Right ventricle myocardium superior (tissue), 1 donor: Measurements from ENCODE around the gene COL20A1. TPM values are rescaled to one million over a fixed set of nuclear protein-coding genes. Genes with fewer than 3 reads are reported as not detected.

ENCODE experiments used
- ATAC-seq: fragments of 200-7000 bp; cut with Tn5 transposase; one replicate; pipeline ENCODE4 v1.9.1; 2020; ENCODE audit warnings: mild to moderate bottlenecking; ENCODE audit not compliant: poor library complexity
- DNase-seq: peaks from one replicate; pipeline ENCODE4 v3.0.0-alpha.2; 2020
- intact Hi-C: fragments of 100-400 bp; cut with DNase I; formaldehyde crosslinking; loops from one replicate; pipeline ENCODE4 v1.11.2; 2022
- total RNA-seq: library from RNA; stranded (reverse); fragmentation: NEBNext Ultra II Directional; extraction: Animal tissue kit (Norgen Biotek cat#: 25700); gene quantifications from one replicate; pipeline ENCODE4 v1.2.1, GENCODE V29; 2021
- donor health status: DM: no; HTN: yes; CAD: no; lungs with severe emphysema.

COL20A1 gene
- total RNA-seq, 1 donor from 2014 or later: not detected

DNA sequence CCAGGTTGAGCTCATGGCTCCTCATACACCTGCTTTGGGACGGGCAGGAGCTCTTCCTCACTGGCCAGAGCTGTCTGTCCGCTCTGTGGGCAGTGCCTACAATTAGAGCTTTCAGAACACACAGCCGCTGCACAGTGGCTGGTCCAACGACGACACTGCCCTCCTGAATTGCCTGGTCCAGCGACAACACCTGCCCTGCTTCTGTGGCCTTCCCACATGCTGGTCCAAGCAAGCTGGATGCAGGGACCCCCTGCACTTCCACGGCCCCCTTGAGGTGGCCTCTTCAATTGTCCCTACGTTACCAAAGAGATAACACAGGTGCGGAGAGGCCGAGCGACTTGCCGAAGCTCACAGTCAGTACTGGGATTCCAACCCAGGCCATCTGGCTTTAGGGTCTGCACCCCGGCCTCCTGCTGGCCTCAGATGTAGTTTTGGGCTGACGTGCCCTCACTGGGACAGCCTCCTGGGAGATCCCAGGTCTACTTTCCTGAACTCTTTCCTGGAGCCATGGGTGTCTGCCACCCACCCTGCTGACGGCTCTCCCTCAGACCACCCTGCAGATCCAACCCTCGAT is 69.5 kb downstream of the COL20A1 start:
- ATAC-seq (no peak), DNase-seq (peak; percentile 34)
- intact Hi-C loops: no loop called here

DNA sequence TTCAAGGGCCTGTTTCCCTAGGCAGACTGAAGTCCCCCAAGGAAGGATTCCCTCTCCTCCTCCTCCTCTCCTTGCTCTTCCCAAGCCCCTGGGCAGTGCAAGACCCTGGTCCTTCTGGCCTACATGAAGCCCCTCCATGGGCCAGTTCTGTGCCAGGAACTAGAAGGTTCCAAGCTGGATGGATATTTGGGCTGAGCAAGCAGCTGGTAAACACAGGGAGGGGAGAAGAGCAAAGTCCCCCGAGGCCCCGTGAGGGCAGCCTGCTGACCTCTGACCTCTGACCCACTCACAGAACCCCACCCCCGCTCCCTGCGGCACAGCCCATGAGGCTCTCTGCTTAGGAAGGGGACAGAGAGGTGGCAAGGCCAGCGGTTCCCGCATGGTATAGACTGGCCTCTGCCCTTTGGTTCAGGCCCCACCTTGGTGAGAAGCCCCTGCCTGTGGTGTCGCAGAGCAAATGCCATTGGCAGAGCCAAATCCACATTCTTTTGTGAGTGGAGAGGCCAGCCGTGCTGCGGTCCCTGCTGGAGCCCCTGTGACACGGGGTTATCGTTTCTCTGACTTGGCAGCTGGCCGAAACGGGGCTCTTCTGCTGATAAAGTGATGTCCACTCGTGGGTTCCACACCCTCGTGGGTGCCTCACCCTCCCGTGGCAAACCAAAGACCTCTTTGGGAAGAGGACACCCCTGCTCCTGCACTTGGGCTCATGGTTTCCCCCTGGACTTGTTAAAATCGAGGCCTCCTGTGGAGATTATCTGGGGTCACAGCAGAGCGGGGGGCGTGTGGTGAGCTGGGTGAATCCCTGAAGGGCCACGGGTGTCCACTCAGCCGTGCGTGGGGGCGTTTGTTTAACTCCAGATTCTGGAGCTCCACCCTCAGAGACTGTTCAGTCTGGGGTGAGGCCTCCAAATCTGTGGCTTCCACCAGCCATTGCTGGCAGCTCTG is 70.3 kb downstream of the COL20A1 start:
- no peak for ATAC-seq
- no peak for DNase-seq
- intact Hi-C loops: no loop called here

DNA sequence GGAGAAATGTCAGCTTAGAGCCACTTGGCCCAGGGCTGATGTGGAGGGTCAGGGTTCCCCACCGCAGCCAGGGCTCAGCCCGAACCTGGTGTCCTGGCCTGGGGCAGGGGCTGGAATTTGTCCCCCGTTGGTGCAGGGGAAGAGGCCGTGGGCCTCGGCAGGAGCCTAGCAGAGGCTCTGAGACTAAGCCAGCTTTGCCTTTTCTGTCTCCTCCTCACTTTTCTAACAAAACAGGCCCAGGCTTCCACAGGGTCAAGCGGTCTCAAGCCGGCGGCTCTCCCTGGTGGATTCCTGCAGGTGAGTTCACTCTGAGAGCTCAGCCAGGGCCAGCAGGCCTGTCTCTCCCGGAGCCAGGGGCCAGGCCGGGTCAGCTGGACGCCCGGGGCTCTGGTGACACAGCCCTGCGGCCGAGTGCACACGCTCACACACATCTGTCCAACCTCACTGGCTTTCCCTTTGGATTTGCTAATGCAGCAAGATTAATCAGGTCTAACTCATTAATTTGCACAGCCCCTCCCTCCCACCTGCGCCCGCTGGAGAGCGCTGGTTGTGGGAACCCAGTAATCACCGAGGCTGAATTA is 71.1 kb downstream of the COL20A1 start:
- ATAC-seq: no peak
- DNase-seq: peak; percentile 22
- intact Hi-C loops: no loop called here

DNA sequence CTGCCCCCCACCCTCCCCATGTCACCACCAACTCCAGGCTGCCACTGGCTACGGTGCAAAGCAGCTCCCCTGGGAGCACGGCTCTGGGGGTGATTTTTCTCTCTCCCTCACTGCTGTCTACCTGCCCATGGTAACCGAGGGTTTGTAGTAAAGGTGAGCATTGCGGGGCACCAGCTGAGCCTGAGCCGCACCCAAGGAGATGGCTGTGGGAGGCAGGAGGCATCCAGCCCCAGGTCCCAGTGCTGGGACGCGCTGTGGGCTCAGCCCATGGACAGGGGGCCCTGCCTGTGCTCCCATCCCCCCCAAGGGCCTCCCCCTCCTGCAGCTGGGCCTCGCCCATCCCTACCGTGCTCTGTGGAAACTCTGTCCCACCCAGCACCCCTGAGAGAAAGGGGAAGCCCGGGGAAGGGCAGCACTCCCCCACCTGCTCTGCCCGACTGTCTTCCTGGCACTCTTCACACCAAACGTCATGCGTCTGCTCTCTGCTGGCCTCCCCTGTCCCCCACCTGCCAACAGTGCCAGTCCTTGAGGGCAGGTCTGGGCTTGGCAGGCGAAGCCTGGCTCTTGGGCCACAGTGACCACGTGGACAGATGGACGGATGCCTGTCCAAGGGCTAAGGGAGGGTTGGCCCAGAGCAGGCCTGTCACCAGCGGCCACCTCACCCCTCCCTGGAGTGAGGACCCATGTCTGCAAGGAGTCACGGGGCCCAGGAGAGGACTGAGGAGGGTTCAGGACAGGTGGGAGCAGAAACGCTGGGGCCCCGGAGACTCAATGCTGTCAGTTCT is 72.0 kb downstream of the COL20A1 start:
- no peak for DNase-seq
- intact Hi-C loops: no loop called here
- peak; percentile 26 for ATAC-seq

DNA sequence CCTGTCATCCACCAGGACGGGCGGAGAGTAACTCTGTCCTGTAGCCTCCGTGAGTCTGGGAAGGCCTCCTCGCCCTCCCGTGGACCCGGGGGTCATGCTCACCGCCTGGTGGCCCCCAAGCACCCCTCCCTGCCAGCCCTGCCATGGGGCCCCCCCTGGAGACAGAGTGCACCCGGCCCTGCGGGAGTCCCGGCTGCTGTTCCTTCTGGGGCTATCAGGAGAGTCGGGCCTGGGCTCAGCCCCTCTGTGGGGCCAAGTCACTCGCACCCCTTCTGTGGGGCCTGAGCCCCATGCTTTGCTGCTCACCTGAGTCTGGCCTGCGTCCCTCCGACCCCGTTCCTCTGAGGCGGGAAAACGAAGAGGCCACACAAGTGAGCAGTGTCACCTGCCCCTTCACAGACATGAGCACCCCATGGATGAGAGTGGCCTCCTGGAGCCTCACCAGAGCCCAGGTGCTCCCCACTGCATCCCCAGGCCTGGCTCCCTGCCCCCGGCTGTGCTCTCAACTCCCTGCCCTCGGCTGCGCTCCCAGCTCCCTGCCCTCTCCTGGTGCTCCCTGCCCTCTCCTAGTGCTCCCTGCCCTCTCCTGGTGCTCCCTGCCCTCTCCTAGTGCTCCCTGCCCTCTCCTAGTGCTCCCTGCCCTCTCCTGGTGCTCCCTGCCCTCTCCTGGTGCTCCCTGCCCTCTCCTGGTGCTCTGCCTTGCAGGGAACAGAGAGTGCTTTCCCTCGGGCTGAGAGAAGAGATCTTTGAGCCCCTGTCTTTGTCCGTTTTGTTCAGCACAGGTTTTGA is 72.8 kb downstream of the COL20A1 start:
- no peak for ATAC-seq
- no peak for DNase-seq
- intact Hi-C loops: no loop called here

DNA sequence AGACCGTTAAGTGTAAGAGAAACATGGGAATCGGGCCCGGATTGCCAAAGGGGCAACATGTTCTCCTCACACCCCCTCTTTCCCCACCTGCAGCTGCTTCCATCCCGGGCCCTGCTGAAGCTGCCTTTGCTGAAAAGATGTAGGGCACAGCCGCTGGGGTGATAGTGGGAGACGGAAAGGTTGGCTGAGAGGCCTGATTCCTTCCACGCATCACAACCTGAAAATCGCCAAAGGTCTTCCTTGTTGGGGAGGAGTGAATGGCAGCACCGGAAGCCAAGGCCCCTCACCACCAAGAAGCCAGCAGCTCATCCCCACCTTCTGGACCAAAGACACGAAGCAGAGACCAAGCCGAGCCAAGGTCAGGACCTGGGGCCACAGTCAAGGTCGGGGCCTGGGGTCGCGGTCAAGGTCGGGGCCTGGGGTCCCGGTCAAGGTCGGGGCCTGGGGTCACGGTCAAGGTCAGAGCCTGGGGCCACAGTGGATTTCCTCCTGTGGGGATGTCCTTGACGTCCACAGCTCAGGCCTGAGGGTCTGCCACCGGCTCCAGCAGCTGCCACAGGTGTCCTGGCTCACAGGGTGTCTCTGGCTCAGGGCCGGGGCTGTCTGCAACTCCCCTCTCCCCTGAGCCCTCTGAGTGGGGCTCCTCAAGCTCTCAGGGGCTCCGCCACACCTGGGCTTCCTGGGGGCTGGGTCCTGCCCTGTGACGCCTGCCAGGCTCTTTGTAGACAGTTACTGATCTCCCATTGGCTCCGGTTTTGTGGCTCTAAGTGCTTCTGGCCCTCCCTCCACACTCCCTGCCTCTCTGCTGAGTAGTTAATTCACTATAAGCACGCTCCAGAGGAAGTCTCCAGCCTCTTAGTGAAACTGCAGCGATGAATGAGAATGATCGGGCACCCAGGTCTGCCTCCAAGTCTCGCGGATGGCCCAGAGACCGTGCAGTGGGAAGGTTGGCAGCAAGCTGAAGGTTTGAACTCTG is 73.7 kb downstream of the COL20A1 start:
- DNase-seq: no peak
- intact Hi-C loops: no loop called here
- no peak for ATAC-seq

DNA sequence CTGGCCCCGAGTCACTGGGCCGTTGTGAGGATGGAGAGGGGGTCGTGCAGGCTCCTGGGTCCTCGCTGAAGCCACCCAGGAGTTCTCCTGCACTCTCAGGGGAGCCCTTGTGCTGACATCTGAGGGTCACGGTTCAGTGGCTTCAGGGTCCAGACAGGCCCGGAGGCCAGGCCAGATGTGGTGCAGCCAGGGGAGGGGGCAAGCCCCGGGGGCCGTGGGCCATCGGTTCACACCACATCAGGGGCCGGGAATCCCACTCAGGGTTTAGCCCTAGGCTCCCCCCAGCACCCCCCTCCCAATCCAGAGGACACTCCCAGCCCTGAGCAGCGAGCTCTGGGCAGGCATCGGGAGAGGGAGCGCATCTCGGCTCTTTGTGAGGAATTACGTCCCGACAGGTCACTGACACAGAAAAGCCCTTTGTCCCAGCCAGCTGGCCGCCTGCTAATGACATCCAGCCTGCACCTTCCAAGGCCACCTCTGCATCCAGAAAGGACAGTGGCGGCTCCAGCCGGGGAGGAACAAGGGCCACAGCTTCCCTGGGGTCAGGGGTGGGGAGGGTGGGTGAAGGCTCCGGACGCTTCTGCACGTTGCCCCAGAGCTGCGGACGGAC is 74.6 kb downstream of the COL20A1 start:
- DNase-seq (no peak), ATAC-seq (peak; percentile 26)
- intact Hi-C loops: no loop called here

DNA sequence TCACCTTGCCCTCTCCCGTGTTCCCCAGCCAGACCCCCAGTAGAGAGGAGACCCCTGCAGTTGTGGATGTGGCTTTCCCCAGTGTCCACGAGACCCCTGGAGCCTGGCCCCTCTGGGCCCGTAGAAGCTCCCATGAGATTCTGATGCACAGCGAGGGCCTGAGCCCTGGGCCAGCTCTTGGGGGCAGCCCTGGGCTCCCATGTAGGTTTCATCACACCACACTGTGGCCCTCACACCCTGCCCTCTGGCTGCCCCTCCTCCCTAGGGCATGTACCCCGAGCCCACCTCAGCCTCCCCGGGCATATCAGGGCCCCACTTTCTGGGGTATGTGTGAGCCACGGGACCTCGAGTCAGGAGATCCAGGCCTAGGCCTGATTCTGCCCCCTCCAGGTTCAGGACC is 75.2 kb downstream of the COL20A1 start:
- no peak for ATAC-seq
- no peak for DNase-seq
- intact Hi-C loops: no loop called here

DNA sequence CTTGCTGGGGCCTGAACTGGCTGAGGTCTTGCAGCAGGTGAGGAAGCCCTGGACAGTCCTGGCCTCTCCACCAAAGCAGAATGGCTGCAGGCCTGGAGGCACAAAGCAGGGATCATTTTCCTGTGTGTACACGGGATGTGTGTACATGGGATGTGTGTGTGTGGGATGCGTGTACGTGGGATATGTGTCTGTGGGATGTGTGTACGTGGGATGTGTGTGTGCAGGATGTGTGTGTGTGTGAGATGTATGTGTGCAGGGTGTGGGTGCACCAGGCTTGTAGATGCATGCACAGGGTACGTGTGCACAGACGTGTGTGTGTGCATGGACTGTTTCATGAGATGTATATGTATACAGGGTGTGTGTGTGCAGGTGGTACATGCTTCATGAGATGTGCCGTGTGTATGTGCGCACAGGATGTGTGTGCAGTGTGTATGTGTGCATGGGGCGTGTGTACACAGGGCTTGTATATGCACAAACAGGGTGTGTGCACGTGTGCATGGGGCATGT is 76.1 kb downstream of the COL20A1 start:
- intact Hi-C loops: no loop called here
- ATAC-seq: no peak
- DNase-seq: no peak

DNA sequence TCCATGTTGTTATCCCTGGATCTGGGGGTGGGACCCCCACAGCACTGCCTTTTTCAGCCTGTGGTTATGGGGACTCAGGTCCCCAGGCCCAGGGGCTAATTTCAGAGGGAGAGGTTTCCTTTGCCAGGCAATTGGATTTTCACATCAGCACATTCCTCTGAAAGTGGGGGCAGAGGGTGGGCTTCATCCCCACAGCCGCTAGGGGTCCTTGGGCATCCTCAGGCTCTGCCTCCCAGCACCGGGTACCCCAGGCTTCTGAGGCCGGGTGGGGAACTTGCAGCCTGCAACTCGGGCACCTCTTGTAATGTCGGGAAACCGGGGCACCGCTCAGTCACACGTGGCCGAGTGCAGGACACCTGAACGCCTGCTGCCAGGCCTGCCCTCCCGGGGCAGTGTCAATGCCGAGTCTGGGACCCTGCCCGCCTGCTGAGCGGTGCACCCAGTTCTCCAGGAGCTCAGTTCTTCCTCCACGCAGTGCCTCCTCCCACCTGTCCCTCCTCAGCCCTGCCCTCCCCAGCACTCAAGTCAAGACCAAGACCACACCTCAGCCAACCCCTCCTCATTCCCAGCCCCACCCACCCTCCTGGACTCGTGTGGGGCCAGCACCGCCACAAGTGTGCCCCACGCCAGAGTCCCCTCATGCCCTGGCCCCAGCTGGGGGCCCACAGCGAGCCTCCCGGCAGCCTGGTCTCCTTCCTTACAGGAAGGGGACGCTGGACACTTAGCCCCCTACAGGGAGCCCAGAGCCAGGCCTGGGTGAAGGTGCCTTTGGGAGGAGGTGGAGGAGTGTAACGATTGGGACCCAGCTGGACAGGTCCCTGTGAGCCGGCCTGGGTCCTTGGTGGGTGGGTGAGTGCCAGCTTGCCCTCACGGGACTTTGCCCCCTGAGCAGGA is 77.0 kb downstream of the COL20A1 start:
- intact Hi-C loops: no loop called here
- peak; percentile 37 for ATAC-seq

DNA sequence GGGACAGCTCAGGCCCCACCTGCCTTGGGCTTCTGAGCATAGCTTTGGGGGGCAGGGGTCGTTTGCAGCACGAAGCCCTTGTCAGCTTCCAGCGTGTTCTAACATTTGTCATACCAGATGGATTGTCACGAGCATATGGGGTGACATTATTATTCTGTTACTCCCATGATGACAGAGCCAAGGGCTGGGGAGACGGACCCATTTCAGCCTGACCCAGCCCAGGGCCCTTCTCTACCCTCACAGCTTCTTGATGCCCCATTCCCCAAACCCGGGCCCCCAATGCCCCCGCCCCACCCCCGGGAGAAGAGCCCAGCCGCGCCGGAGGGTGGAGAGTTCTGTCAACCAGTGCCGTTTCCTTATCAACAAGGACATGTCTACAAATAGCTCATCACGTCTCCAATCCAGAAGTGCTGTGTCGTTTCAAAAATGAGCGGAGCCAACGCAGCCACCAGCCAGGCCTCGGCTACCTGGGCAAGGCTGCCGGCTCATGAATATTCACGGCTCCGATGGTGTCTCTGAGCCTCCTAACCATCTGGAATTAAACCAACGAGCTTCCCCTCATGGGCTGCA is 77.7 kb downstream of the COL20A1 start:
- ATAC-seq (peak; percentile 82), DNase-seq (no peak)
- intact Hi-C loops: no loop called here

More for the DNA sequence above, 77.0 kb downstream of the COL20A1 start:
- no peak for DNase-seq

DNA sequence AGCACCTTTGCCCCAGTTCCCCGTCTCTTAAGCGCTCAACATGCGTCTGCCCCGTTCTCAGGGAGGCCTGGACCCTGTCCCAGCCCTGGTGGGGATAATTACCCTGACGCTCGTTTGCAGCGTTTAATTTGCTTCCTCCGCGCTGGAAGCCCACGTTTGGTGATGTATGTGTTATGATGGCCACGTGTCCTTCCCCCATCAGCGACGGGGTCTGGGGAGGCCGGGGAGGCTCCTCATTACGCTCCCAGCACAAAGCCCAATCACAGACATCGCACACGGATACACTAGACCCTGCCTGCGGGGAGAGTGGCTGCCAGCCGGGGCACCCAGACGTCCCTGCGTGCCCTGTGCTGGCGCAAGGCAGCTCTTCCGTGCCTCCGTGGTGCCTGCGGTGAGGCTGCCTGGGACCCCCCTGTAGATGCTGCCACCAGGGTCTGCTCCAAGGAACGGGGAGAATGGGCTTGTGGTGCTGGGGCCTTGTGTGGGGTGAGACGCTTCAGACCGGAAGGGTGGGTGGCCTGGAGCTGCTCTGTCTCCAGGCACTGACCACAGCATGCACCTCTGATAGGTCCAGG is 78.4 kb downstream of the COL20A1 start:
- no peak for DNase-seq
- ATAC-seq: no peak

DNA sequence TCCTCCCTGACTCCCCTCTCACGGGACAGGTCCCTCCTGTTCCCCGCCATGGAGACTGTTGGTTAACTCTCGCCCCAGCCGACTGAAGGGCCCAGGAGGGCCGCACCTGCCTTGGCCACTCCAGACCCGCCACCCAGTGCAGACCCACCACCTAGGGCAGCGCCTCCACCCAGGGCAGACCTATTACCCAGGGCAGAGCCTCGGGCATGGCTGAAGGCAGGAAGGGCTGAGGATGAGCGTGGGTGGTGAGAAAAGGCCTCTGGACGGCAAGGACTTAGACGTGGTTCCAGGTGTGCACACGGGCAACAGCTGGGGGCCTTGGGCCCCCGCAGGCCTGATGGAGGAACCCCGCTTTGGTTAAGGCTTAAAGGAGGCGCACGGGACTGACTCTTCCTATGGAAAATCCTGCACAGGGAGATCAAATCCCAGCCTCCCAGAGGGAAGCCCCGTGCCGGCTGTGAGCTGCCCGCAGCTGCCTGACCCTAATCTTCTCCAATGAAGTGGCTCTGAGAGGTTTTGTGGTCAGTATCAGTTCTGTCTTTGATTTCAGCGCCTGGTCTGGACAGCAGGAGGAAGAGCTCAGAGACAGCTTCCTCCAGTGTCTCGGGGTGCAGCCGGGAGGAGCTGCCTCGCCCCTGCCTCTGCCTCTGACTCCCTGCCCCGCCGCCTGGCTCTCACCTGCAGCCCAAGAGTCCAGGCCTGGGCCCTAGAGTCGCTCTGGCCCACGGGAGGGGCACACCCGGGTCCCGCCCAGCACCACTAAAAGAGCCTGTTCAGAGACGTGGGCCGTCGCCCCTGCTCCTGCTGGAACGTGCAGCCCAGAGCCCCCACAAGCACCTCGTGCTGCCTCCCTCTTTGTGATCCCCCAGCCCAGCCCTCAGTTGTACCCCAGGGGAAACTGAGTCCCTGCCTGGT is 80.2 kb downstream of the COL20A1 start:
- ATAC-seq: no peak
- DNase-seq: no peak
- intact Hi-C loops: no loop called here

More for the DNA sequence above, 78.4 kb downstream of the COL20A1 start:
- intact Hi-C loops: no loop called here

DNA sequence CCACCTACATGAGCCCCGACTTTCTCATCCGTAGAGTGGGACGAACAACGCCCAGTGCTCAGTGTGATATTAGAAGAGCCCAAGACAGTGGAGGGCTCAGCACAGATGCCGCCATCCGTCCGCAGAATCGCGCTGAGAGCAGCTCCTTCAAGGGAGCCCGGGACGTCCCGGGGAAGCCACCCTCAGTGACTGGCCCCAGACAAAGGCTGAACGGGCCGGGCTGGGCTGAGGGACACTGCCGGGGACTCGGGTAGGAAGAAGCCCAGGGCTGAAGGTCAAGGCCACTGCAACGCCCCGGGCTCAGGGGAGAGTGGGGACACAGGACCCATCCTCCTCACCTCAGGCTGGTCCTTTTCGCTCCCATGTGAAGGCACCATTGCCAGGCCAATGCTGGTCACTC is 81.0 kb downstream of the COL20A1 start:
- no peak for DNase-seq
- no peak for ATAC-seq
- intact Hi-C loops: no loop called here
